ENCODE data around the gene ZNF280A. TPM values are rescaled to one million over a fixed set of nuclear protein-coding genes. Genes with fewer than 3 reads are reported as not detected.

ZNF280A gene
- total and polyA plus RNA-seq, 2 experiments from 2014 or later: not detected

DNA sequence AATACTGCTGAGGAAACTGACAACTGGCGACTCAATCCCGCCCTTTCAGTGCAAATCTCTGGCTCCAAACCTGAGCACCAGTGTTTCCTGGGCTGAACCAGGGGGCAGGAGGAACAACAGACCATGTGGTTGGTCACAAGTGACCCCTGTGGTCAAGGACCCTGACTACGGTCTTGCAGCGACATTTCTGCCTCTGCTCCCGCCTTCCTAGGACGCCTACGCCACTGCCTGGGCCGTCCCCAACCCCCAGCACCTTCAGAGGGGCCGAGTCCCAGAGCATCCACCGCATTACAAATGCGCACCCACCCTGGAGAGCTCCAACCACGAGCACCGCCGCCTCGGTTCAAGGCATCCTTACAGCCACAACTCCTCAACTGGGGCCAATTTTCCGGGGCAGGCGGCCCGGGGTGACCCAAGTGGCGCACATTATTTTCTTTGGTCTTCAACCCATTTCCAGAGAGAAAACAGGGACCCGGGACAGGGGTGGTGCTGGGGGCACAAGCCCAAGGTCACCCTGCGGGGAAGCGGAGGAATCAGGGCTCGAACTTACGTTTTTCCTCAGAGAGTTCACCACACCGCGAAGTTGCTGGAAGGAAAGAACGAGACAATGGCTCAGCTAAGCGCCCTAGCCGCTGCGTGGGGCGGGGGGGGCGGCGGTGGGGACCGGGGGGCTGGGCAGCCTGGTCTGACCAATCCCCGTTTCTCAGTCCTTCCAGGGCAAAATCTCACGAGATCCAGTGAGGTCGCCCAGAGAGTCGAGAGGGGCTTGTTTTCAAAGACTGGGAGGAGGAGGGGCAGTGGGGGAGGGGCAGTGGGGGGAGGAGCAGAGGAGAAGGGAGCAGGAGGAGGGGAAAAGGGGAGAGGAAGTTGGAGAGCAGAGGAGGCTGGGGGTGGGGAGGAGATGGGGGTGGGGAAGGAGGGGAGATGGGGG lies 37.2 kb upstream of the ZNF280A start:
- no peak for ATAC-seq
- no peak for TF ChIP-seq EZH2phosphoT487 (IDR thresholded peaks at IDR 0.05; ENCODE audit: unreplicated experiment)
- TF ChIP-seq, protein P1, sequence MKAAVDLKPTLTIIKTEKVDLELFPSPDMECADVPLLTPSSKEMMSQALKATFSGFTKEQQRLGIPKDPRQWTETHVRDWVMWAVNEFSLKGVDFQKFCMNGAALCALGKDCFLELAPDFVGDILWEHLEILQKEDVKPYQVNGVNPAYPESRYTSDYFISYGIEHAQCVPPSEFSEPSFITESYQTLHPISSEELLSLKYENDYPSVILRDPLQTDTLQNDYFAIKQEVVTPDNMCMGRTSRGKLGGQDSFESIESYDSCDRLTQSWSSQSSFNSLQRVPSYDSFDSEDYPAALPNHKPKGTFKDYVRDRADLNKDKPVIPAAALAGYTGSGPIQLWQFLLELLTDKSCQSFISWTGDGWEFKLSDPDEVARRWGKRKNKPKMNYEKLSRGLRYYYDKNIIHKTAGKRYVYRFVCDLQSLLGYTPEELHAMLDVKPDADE (IDR thresholded peaks at IDR 0.05): no peak
- TF ChIP-seq, protein P2, sequence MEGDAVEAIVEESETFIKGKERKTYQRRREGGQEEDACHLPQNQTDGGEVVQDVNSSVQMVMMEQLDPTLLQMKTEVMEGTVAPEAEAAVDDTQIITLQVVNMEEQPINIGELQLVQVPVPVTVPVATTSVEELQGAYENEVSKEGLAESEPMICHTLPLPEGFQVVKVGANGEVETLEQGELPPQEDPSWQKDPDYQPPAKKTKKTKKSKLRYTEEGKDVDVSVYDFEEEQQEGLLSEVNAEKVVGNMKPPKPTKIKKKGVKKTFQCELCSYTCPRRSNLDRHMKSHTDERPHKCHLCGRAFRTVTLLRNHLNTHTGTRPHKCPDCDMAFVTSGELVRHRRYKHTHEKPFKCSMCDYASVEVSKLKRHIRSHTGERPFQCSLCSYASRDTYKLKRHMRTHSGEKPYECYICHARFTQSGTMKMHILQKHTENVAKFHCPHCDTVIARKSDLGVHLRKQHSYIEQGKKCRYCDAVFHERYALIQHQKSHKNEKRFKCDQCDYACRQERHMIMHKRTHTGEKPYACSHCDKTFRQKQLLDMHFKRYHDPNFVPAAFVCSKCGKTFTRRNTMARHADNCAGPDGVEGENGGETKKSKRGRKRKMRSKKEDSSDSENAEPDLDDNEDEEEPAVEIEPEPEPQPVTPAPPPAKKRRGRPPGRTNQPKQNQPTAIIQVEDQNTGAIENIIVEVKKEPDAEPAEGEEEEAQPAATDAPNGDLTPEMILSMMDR (conservative IDR thresholded peaks at IDR 0.05; ENCODE audit: low read depth in 2 of 2): no peak
- TF ChIP-seq, protein P3, sequence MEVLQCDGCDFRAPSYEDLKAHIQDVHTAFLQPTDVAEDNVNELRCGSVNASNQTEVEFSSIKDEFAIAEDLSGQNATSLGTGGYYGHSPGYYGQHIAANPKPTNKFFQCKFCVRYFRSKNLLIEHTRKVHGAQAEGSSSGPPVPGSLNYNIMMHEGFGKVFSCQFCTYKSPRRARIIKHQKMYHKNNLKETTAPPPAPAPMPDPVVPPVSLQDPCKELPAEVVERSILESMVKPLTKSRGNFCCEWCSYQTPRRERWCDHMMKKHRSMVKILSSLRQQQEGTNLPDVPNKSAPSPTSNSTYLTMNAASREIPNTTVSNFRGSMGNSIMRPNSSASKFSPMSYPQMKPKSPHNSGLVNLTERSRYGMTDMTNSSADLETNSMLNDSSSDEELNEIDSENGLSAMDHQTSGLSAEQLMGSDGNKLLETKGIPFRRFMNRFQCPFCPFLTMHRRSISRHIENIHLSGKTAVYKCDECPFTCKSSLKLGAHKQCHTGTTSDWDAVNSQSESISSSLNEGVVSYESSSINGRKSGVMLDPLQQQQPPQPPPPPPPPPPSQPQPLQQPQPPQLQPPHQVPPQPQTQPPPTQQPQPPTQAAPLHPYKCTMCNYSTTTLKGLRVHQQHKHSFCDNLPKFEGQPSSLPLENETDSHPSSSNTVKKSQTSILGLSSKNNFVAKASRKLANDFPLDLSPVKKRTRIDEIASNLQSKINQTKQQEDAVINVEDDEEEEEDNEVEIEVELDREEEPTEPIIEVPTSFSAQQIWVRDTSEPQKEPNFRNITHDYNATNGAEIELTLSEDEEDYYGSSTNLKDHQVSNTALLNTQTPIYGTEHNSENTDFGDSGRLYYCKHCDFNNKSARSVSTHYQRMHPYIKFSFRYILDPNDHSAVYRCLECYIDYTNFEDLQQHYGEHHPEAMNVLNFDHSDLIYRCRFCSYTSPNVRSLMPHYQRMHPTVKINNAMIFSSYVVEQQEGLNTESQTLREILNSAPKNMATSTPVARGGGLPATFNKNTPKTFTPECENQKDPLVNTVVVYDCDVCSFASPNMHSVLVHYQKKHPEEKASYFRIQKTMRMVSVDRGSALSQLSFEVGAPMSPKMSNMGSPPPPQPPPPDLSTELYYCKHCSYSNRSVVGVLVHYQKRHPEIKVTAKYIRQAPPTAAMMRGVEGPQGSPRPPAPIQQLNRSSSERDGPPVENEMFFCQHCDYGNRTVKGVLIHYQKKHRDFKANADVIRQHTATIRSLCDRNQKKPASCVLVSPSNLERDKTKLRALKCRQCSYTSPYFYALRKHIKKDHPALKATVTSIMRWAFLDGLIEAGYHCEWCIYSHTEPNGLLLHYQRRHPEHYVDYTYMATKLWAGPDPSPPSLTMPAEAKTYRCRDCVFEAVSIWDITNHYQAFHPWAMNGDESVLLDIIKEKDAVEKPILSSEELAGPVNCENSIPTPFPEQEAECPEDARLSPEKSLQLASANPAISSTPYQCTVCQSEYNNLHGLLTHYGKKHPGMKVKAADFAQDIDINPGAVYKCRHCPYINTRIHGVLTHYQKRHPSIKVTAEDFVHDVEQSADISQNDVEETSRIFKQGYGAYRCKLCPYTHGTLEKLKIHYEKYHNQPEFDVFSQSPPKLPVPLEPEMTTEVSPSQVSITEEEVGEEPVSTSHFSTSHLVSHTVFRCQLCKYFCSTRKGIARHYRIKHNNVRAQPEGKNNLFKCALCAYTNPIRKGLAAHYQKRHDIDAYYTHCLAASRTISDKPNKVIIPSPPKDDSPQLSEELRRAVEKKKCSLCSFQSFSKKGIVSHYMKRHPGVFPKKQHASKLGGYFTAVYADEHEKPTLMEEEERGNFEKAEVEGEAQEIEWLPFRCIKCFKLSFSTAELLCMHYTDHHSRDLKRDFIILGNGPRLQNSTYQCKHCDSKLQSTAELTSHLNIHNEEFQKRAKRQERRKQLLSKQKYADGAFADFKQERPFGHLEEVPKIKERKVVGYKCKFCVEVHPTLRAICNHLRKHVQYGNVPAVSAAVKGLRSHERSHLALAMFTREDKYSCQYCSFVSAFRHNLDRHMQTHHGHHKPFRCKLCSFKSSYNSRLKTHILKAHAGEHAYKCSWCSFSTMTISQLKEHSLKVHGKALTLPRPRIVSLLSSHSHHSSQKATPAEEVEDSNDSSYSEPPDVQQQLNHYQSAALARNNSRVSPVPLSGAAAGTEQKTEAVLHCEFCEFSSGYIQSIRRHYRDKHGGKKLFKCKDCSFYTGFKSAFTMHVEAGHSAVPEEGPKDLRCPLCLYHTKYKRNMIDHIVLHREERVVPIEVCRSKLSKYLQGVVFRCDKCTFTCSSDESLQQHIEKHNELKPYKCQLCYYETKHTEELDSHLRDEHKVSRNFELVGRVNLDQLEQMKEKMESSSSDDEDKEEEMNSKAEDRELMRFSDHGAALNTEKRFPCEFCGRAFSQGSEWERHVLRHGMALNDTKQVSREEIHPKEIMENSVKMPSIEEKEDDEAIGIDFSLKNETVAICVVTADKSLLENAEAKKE (CRISPR knock-in tag; IDR thresholded peaks at IDR 0.05): no peak
- no peak for TF ChIP-seq STAT1 (IDR thresholded peaks at IDR 0.05; ENCODE audit: unreplicated experiment)
- no peak for TF ChIP-seq NANOG (IDR thresholded peaks at IDR 0.05; ENCODE audit: borderline replicate concordance)
- TF ChIP-seq JUNB (IDR thresholded peaks at IDR 0.05; ENCODE audit: unreplicated experiment): no peak
- no peak for TF ChIP-seq ZNF114 (CRISPR knock-in tag; IDR thresholded peaks at IDR 0.05)
- TF ChIP-seq EZH2 (IDR thresholded peaks at IDR 0.05; ENCODE audit: low read depth, unreplicated experiment): no peak
- TF ChIP-seq CREB1 (CRISPR knock-in tag; IDR thresholded peaks at IDR 0.05; ENCODE audit: low read depth): no peak
- no peak for TF ChIP-seq POLR2AphosphoS5 (IDR thresholded peaks at IDR 0.05; ENCODE audit: low read depth)
- TF ChIP-seq, protein P4, sequence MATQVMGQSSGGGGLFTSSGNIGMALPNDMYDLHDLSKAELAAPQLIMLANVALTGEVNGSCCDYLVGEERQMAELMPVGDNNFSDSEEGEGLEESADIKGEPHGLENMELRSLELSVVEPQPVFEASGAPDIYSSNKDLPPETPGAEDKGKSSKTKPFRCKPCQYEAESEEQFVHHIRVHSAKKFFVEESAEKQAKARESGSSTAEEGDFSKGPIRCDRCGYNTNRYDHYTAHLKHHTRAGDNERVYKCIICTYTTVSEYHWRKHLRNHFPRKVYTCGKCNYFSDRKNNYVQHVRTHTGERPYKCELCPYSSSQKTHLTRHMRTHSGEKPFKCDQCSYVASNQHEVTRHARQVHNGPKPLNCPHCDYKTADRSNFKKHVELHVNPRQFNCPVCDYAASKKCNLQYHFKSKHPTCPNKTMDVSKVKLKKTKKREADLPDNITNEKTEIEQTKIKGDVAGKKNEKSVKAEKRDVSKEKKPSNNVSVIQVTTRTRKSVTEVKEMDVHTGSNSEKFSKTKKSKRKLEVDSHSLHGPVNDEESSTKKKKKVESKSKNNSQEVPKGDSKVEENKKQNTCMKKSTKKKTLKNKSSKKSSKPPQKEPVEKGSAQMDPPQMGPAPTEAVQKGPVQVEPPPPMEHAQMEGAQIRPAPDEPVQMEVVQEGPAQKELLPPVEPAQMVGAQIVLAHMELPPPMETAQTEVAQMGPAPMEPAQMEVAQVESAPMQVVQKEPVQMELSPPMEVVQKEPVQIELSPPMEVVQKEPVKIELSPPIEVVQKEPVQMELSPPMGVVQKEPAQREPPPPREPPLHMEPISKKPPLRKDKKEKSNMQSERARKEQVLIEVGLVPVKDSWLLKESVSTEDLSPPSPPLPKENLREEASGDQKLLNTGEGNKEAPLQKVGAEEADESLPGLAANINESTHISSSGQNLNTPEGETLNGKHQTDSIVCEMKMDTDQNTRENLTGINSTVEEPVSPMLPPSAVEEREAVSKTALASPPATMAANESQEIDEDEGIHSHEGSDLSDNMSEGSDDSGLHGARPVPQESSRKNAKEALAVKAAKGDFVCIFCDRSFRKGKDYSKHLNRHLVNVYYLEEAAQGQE (IDR thresholded peaks at IDR 0.05; ENCODE audit: unreplicated experiment): no peak
- TF ChIP-seq ZNF331 (CRISPR knock-in tag; IDR thresholded peaks at IDR 0.05; ENCODE audit: low read depth): no peak
- Mint-ChIP-seq H3K4me1 (no peaks in the 10 kb centered on the region; the same call in 2 of the 3 replicates), H3K27me3 (ENCODE audit: insufficient read depth, low read depth, poor library complexity) (peaks cover 72% of the 10 kb centered on the region), H3K27ac (no peak overlapping the region), H3K4me3 (no peak overlapping the region), H3K36me3 (ENCODE audit: low read depth) (peaks cover 8% of the 10 kb centered on the region; the same call in 2 of the 3 replicates), H3K9me3 (peaks cover 32% of the 10 kb centered on the region)
- Histone ChIP-seq H3K4me2 (no peak overlapping the region), H3K4me1 (ENCODE audit: insufficient read depth) (no peaks in the 10 kb centered on the region), H3K27ac (ENCODE audit: low read depth) (no peak overlapping the region), H3K79me2 (replicated peaks; ENCODE audit: insufficient read depth) (no peaks in the 10 kb centered on the region), H3K36me3 (ENCODE audit: insufficient read depth) (no peaks in the 10 kb centered on the region), H2AFZ (no peak overlapping the region), H4K20me1 (replicated peaks; ENCODE audit: insufficient read depth) (no peaks in the 10 kb centered on the region), H3K9me2 (ENCODE audit: insufficient read depth) (no peaks in the 10 kb centered on the region), H3F3A (replicated peaks; ENCODE audit: low read depth) (no peaks in the 10 kb centered on the region), H3K27me3 (ENCODE audit: insufficient read depth) (peaks cover 81% of the 10 kb centered on the region), H3K4me3 (no peak overlapping the region)
- DNase-seq (ENCODE audit: low spot score): no peak

Data from GM23338 (cell line).